Posterior vena cava (tissue), 2 donors: Measurements from ENCODE around the gene ZFTA. TPM values are rescaled to one million over a fixed set of nuclear protein-coding genes. Genes with fewer than 3 reads are reported as not detected.
"Not testable (repeated sequence)": the region's sequence is repeated elsewhere in the genome, so short reads cannot be mapped to it uniquely, and the experiment has no call there.

ENCODE experiments used
- DNase-seq: peaks from one replicate; pipeline ENCODE4 v3.0.0-alpha.2; 2020; ENCODE audit warnings: low spot score
- intact Hi-C, 2 donors: fragments of 100-400 bp; cut with DNase I; formaldehyde crosslinking; loops; one replicate each; pipeline versions ENCODE4 v1.14.1 to v1.14.2; 2022 to 2023
- total RNA-seq, 2 donors: library from RNA; stranded (reverse); fragmentation: NEBNext Ultra II Directional; extraction: Animal tissue kit (Norgen Biotek cat#: 25700); gene quantifications; one replicate each; pipeline ENCODE4 v1.2.1, GENCODE V29; 2021
- donor health status: DM: yes; HTN: yes; CAD: no.
- donor health status: DM: yes; HTN: yes; CAD: no.

Gene ZFTA
- total RNA-seq, 2 donors from 2014 or later: 13.0 to 21.8 TPM

- no peak for DNase-seq
- intact Hi-C loops: no loop called here
These were observed 15.5 kb upstream of the ZFTA start for GRCh38 chr11:63783925-63784592.

DNA sequence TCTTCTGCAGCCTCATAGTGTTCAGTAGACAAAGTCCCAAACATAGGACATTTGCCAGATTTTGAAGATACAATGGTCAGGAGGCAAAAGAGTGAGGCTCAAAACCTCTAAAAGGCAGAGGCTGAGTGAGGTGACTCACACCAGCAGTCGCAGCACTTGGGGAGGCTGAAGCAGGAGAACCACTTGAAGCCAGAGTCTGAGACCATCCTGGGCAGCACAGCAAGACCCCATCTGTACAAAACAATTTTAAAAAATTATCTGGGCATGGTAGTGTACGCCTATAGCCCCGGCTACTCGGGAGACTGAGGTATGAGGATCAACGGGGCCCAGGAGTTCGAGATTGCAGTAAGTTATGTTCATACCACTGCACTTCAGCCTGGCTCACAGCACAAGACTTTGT, 14.2 kb upstream of the ZFTA start:
- intact Hi-C loops: no loop called here
- DNase-seq: no peak

DNA sequence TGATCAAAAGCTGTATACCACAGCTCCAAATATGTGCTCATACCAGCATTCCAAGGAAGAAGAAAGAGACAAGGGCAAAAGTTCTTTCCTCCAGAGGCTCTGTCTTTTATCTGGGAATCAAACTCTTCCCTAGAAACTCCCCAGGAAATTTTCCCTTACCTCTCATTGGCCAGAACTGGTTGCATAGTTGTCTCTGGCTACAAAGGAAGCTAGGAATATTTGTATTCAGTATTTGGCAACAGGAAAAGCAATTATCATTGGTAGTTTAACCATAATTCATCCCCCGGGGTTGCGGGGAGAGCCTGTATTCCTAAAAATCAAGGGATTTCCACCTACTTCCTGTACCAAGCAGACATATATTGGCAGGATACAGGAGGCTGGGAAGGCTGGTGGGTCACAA, 10.5 kb upstream of the ZFTA start:
- intact Hi-C loops: no loop called here
- no peak for DNase-seq

DNA sequence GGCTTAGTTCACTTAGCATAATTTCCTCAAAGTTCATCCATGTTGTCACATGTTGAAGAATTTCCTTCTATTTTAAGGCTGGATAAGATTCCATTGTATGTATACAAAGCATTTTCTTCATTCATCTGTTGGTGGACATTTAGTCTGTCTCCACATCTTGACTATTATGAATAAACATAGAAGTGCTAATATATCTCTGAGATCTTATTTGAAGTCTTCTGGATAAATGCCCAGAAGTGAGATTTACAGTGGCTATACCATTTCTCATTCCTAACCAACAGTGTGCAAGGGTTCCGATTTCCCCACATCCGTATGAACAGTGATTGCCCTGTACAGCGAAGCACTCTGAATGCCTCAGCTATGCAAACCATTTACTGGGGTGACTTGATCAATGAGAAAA, 6.6 kb upstream of the ZFTA start:
- intact Hi-C loops: no loop called here
- DNase-seq: no peak

DNA sequence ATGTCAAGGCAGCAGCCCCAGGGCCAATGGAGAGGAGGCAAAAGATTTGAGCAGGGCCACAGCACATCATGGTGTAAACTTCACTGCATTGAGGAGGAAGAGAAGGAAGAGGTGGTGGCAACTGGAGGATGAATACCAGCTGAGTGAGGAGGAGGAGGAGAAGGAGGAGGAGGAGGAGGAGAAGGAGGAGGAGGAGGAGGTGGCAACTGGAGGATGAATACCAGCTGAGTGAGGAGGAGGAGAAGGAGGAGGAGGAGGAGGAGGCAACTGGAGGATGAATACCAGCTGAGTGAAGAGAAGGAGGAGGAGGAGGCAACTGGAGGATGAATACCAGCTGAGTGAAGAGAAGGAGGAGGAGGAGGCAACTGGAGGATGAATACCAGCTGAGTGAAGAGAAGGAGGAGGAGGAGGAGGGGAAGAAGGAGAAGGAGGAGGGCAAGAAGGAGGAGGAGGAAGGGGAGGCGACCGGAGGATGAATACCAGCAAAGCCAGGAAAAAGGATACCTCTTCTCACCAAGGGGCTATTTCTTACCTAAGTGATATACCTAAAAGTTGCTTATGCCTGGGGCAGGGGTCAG, 3.3 kb upstream of the ZFTA start:
- intact Hi-C loops, DNase-seq: not testable (repeated sequence)

- DNase-seq: peak; percentile 44
- intact Hi-C loops: no loop called here
These were observed 2.2 kb upstream of the ZFTA start for GRCh38 chr11:63770763-63771162.

DNA sequence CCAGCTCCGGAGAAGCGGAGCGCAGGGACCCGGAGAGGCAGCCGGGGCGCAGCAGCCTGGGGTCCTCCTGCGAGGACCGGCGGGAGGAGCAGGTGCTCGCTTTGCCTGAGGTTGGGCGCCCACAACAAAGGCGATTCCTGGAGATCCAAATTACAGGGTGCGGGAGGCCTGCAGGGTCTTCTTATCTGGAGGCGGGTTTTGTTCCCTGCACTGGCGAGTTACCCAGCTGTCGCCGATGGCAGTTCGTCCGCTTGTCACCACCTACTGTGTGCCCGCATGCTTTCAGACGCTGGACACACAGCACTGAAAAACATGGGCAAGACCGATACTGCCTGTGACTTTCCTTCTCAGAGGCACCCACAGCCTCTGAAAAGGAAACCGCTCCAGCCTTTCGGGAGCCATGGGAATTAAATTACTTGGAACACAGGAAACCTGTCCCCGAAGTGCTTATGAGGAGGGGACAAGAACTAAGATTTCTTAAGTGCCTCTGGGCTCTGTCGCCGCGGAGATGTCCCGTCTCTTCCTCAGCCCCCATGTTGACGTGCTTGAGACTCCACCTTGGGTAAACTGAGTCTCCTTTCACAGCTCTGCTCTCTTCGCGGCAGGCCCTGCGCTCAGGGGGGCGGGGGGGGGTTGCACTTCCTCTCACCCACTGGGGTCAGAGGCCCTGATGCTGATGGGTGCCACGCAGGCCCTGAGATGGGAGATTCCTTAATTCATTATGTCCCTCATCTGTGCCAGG, 1.3 kb upstream of the ZFTA start:
- DNase-seq: peak; percentile 75
- intact Hi-C loops: no loop called here

- DNase-seq: peak; percentile 81
- intact Hi-C loops: no loop called here
These were observed 603 bp upstream of the ZFTA start for GRCh38 chr11:63769042-63769713.

- intact Hi-C loops: no loop called here
These were observed 874 bp downstream of the ZFTA start for GRCh38 chr11:63767565-63768236.

GRCh38 chr11:63767267-63767564, 1.4 kb downstream of the ZFTA start:
- intact Hi-C loops: no loop called here
- DNase-seq: no peak

More at GRCh38 chr11:63767565-63768236, 874 bp downstream of the ZFTA start:
- peak; percentile 79 for DNase-seq

DNA sequence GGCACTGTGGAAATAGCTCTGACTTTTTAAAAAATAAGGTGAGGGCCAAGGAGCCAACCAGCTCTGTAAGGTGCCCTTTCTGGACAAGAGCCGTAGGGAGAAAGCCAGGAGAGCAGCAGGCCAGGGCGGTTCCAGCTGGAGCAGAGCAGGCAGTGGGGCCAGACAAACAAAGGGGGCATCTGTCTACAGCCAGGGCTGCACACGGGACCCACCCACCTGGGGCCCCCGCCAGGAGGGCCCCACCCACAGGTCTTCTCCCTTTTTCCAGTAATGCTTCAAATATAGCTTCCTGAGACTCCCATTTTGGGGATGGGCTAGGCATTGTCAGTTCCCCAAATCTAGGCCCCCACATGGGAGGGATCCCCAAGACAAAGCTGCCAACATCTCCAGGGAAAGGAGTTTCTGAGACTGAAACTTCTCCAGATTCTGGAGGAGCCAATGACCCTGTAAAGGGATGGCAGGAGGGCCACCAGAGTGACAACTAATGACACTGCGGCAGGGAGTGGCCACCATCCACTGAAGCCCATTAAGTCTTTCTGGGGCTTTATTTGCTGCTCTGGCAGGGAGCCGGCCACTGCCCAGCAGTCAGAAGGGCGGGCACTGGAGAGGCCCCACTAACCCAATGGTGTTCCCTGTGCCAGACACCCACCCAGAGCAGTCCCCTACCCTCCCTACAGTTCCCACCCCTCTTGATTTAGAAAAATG, 1.9 kb downstream of the ZFTA start:
- intact Hi-C loops: no loop called here
- peak; percentile 73 for DNase-seq

GRCh38 chr11:63765688-63766241, 2.8 kb downstream of the ZFTA start:
- DNase-seq: peak; percentile 82
- intact Hi-C loops: no loop called here

DNA sequence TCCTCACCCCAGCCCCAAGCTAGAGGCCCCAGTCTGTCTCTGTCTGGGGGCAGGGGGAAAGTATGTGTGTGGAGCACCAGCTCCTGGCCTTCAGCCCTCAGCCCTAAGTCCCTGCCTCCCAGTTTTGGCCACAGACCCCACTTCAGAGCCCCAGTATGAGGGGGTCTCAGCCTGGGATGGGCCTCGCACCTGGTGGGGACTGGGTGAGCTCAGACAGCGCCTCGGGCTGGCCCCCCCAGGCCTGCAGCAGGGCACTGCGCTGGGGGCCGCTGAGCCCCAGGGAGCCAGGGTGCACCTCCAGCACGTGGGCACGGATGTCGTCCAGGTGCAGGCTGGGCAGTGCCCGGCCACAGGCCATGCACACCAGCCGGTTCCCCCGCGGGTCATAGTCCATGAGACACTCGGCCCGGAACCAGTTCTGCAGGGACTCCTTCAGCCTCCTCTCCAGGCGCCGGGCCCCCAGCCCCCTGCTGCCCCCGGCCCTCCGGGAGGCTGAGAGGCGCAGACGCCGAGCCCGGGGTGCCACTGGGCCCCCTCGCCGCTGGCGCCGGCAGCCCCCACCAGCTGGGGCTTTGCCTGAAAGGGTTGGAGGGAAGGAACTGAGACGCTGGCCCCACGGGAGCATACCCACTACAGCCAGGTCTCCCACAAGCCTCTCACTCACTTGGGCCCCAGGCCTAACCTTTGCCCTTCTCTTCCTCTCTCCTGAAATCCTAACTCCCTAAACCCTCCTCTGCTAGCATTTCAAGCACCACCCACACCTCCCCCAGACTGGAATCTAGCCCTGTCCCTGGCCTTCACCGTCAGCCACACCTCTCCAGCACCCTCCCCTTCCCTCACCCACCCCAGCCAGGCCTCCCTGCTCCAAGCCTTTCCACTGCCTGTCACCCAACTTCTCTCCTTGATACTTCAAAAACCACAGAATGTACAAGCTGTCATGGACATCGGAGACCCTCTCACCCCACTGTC, 3.6 kb downstream of the ZFTA start:
- intact Hi-C loops: no loop called here
- peak; percentile 78 for DNase-seq

- DNase-seq: peak; percentile 76
- intact Hi-C loops: no loop called here
These were observed 4.3 kb downstream of the ZFTA start for GRCh38 chr11:63764340-63764678.

DNA sequence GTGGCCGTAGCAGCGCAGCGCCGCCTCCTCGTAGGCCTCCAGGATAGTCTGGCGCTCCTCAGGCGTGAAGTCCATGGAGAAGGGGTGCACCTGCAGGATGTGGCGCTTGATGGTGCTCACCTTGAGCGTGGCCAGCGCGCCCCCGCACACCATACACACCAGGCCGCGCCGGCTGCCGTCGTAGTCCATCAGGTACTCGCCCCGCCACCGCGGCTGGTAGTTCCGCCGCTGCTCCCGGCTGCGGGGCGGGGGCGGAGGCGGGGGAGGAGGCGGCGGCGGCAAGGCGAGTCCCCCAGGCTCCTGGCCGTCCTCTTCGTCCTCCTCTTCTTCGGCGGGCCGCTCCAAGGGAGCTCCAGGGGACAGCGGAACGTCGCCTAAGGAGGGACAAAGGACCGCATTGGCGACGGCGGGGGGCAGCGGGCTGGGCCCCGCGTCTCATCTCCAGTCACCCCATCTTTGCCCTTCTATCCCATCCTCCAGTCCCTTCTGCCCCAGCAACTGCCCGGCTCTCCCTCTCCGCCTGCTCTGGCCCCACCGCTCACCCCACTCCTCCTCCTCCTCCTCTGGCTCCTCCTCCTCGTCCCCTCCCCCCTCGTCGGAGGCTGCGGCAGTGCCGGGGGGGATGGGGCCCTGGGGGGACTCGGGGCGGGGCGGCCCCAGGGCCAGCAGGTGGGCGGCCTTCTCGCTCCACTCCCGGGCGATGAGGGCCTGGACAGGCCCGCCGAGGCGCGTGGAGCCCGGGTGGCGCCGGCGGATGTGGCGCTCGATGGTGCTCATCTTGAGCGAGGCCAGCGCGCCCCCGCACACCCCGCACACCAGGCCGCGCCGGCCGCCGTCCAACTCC, 4.9 kb downstream of the ZFTA start:
- peak; percentile 81 for DNase-seq
- intact Hi-C loops: no loop called here

DNA sequence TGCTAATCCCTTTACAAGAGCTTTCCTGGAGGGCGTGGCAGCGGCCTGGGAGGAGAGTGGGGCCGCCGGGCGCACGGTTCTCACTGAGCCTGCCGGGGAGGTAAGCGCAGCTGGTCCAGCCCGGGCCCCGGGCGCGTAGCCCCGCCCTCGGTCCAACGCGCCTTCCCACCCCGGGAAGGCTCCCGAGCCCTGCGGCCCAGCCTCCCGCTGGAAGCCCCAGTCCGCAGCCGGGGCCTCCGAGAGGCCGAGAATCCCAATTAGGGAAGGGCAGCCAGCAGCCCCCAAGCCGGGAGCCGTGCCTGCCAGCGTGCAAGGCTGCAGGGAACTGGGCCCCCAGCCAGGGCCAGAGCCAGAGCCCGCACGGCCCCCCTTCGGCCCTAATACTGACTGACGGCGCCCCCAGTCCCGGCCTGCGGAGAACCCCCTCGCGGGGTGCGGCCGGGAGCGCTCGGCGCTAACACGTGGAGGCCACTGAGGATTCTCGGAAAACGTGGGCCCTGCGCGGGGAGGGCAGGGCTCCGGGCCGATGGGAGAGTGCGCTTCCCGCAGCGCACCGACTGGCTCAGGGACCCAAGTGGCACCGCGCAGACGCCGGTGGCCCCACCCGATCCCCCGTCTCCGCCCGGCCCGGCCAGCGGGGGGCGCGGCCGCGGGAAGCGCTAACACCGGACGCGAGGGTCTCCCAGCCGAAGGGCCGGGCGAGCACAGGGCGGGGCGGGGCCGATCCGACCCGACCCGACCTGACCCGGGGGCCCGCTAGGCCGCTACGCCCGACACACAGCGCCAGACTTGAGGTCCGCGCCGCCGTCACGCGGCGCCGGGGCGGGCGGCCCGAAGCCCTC, 5.7 kb downstream of the ZFTA start:
- peak; percentile 84 for DNase-seq
- intact Hi-C loops: no loop called here
